Pancreas (tissue), 10 donors: ENCODE data around the gene VWC2L. TPM values are rescaled to one million over a fixed set of nuclear protein-coding genes. Genes with fewer than 3 reads are reported as not detected.
A peak's percentile ranks its signal among the peaks of the same experiment; 100 is the strongest.

Experiments used
- ATAC-seq, 4 donors: fragments of 200-7000 bp; cut with Tn5 transposase; one replicate each; pipeline versions ENCODE4 v1.8.0 to v1.9.1; 2020; ENCODE audit warnings: mild to moderate bottlenecking in 4 of 4, moderate library complexity in 4 of 4
- DNase-seq, 6 donors: peaks; one replicate each; pipeline ENCODE4 v3.0.0-alpha.2; 2020
- FAIRE-seq: peaks from 2 replicates; lab custom pipeline; 2012; peaks lifted over from hg19 to GRCh38; lab: Jason Lieb, UNC
- H3K27ac ChIP-seq, 4 donors: fragments of 200-600 bp; sonication (generic); 1 replicate in 3 of 4; 2 replicates in 1 of 4; pipeline versions ENCODE4 v1.5.0 to v1.8.0; 2020
- H3K27me3 ChIP-seq, 4 donors: fragments of 200-600 bp; one replicate each; pipeline ENCODE4 v1.8.0; 2021
- H3K36me3 ChIP-seq, 3 donors: fragments of 200-600 bp; sonication (generic) in 1 of 3; one replicate each; pipeline versions ENCODE4 v1.5.0 to v1.8.0; 2020 to 2021
- H3K4me1 ChIP-seq, 3 donors: fragments of 200-600 bp; one replicate each; pipeline ENCODE4 v1.8.0; 2021
- H3K4me3 ChIP-seq, 4 donors: fragments of 200-600 bp; sonication (generic) in 2 of 4; one replicate each; pipeline versions ENCODE4 v1.5.0 to v1.8.0; 2020 to 2021
- H3K9me3 ChIP-seq, 4 donors: fragments of 200-600 bp; one replicate each; pipeline ENCODE4 v1.8.0; 2021
- CTCF ChIP-seq, 4 donors: fragments of 200-600 bp; sonication (generic) in 3 of 4; IDR thresholded peaks; one replicate each; pipeline versions ENCODE4 v1.5.0 to v1.8.0; 2021; ENCODE audit warnings: antibody characterized with exemption in 4 of 4
- WGBS, 2 donors: extraction: QIAGEN DNeasy Blood & Tissue Kit; methylation state at CpG; one replicate each; pipeline ENCODE4 v1.1.7; 2013; 5-methylcytosine and 5-hydroxymethylcytosine counted together
- intact Hi-C, 3 donors: fragments of 100-400 bp; cut with DNase I; formaldehyde crosslinking; loops; one replicate each; pipeline versions ENCODE4 v1.11.1 to v1.14.2; 2022
- polyA plus RNA-seq, 2 donors: library from polyadenylated mRNA; stranded (reverse); fragments of 200-250 nt; gene quantifications; one replicate each; pipeline ENCODE4 v1.2.3, GENCODE V29; 2013
- total RNA-seq, 6 donors: library from RNA; stranded (reverse); fragmentation: NEBNext Ultra II Directional in 4 of 6; extraction: Animal tissue kit (Norgen Biotek cat#: 25700) in 4 of 6; gene quantifications; one replicate each; pipeline versions ENCODE4 v1.2.1 to v1.2.4, GENCODE V29; 2021 to 2023
- donor health status: healthy with polysubstance abuse.
- donor health status: DM: no; HTN: no; CAD: no; lungs with moderate emphysema.
- donor health status: DM: no; HTN: no; CAD: no.
- donor health status: control.
- donor health status: control.
- donor health status: Bipolar disorder and iron deficiency.
- donor health status: DM: yes; HTN: yes; CAD: no.
- donor health status: DM: no; HTN: no; CAD: no.
- donor health status: DM: no; HTN: no; CAD: no.
- donor health status: DM: yes; HTN: yes; CAD: no.

Gene VWC2L
- total and polyA plus RNA-seq, 8 donors, result 0.08 to 0.12 (median 0.09) TPM; not detected in 4

- whole genome bisulfite sequencing, 2 donors, result 70 to 79% methylated on average over 3 of the region's 3 CpGs
- Histone ChIP-seq H3K9me3 (no peaks in the 10 kb centered on the region), H3K36me3 (no peaks in the 10 kb centered on the region), H3K27ac (no peak overlapping the region), H3K4me1 (no peaks in the 10 kb centered on the region), H3K27me3 (no peaks in the 10 kb centered on the region), H3K4me3 (no peak overlapping the region)
- intact Hi-C loops, result no loop called here
- ATAC-seq (no peak), DNase-seq (no peak), FAIRE-seq (no peak)
- TF ChIP-seq CTCF (IDR thresholded peaks at IDR 0.05), result no peak
Measured at GRCh38 chr2:214497489-214497888, 86.6 kb downstream of the VWC2L start.

- Histone ChIP-seq H3K36me3 (no peaks in the 10 kb centered on the region), H3K4me1 (no peaks in the 10 kb centered on the region), H3K27ac (no peak overlapping the region), H3K9me3 (no peaks in the 10 kb centered on the region), H3K27me3 (no peaks in the 10 kb centered on the region), H3K4me3 (no peak overlapping the region)
- DNase-seq (no peak), FAIRE-seq (no peak), ATAC-seq (no peak)
- TF ChIP-seq CTCF (IDR thresholded peaks at IDR 0.05), result no peak
- WGBS, 2 donors, result 52 to 54% methylated on average over 1 of the region's 1 CpG
- intact Hi-C loops, result no loop called here
Measured at GRCh38 chr2:214503568-214503967, 92.7 kb downstream of the VWC2L start.

GRCh38 chr2:214504599-214505376 is 93.9 kb downstream of the VWC2L start:
- ATAC-seq, result no peak
- WGBS, 2 donors, result 48 to 61% methylated on average over 8 of the region's 8 CpGs
- no peaks in the 10 kb centered on the region for H3K4me1 ChIP-seq
- no peak for DNase-seq
- intact Hi-C loops, result no loop called here
- no peak for FAIRE-seq
- H3K36me3 ChIP-seq, result no peaks in the 10 kb centered on the region
- no peak overlapping the region for H3K27ac ChIP-seq
- TF ChIP-seq CTCF (IDR thresholded peaks at IDR 0.05), result no peak
- no peaks in the 10 kb centered on the region for H3K27me3 ChIP-seq
- no peak overlapping the region for H3K4me3 ChIP-seq
- no peaks in the 10 kb centered on the region for H3K9me3 ChIP-seq

GRCh38 chr2:214507032-214507431 is 96.2 kb downstream of the VWC2L start:
- Histone ChIP-seq H3K4me1 (no peaks in the 10 kb centered on the region), H3K9me3 (no peaks in the 10 kb centered on the region), H3K27me3 (no peaks in the 10 kb centered on the region), H3K4me3 (no peak overlapping the region), H3K36me3 (no peaks in the 10 kb centered on the region), H3K27ac (no peak overlapping the region)
- no peak for DNase-seq
- ATAC-seq, result no peak
- no peak for TF ChIP-seq CTCF (IDR thresholded peaks at IDR 0.05)
- intact Hi-C loops, result no loop called here
- peak; percentile 5 for FAIRE-seq

- TF ChIP-seq CTCF (IDR thresholded peaks at IDR 0.05), result no peak
- no peak overlapping the region for H3K27ac ChIP-seq
- FAIRE-seq, result no peak
- H3K4me3 ChIP-seq, result no peak overlapping the region
- no peaks in the 10 kb centered on the region for H3K9me3 ChIP-seq
- no peaks in the 10 kb centered on the region for H3K27me3 ChIP-seq
- ATAC-seq, result no peak
- H3K4me1 ChIP-seq, result no peaks in the 10 kb centered on the region
- DNase-seq, result no peak
- WGBS, 2 donors, result 15 to 18% methylated on average over 1 of the region's 1 CpG
- intact Hi-C loops, result no loop called here
- no peaks in the 10 kb centered on the region for H3K36me3 ChIP-seq
Measured at GRCh38 chr2:214514704-214515103, 103.8 kb downstream of the VWC2L start.
